Peyer's patch (tissue), 4 donors: ENCODE measurements around the gene MYRIP. TPM values are rescaled to one million over a fixed set of nuclear protein-coding genes. Genes with fewer than 3 reads are reported as not detected.

Experiments used
- DNase-seq, 3 donors: peaks; one replicate each; pipeline ENCODE4 v3.0.0-alpha.2; 2017 to 2019
- H3K27ac ChIP-seq, 4 donors: fragments of 200-600 bp; sonication (generic); one replicate each; pipeline ENCODE4 v1.5.1; 2016 to 2019
- H3K27me3 ChIP-seq, 2 donors: fragments of 200-600 bp; sonication (generic); one replicate each; pipeline ENCODE4 v1.5.1; 2019
- H3K36me3 ChIP-seq, 3 donors: fragments of 200-600 bp; sonication (generic); one replicate each; pipeline ENCODE4 v1.5.1; 2016 to 2019
- H3K4me1 ChIP-seq, 4 donors: fragments of 200-600 bp; sonication (generic); one replicate each; pipeline ENCODE4 v1.5.1; 2016 to 2019
- H3K4me3 ChIP-seq, 4 donors: fragments of 200-600 bp; sonication (generic); 1 replicate in 3 of 4; 2 replicates in 1 of 4; pipeline ENCODE4 v1.5.1; 2016 to 2019; ENCODE audit warnings: mild to moderate bottlenecking in 1 of 4
- H3K9me3 ChIP-seq, 4 donors: fragments of 200-600 bp; sonication (generic); one replicate each; pipeline ENCODE4 v1.5.1; 2016 to 2019; ENCODE audit warnings: mild to moderate bottlenecking in 1 of 4
- CTCF ChIP-seq, 6 experiments: fragments of 450-650 bp in 4 of 6; fragments of 200-600 bp in 2 of 6; sonication (generic) in 1 of 6; IDR thresholded peaks; one replicate each; pipeline ENCODE4 v1.5.1; 2017 to 2019; ENCODE audit warnings: antibody characterized with exemption in 6 of 6, mild to moderate bottlenecking in 3 of 6, moderate library complexity in 1 of 6
- POLR2A ChIP-seq, 2 donors: fragments of 450-650 bp; IDR thresholded peaks; one replicate each; pipeline ENCODE4 v1.5.1; 2017; ENCODE audit warnings: antibody characterized with exemption in 2 of 2, mild to moderate bottlenecking in 2 of 2, moderate library complexity in 2 of 2
- total RNA-seq, 4 donors: library from RNA; depleted of rRNA; stranded (reverse); fragments of >200 nt; gene quantifications; one replicate each; pipeline ENCODE4 v1.1.0, GENCODE V29; 2016

MYRIP gene
- total RNA-seq, 4 donors from 2014 or later = 6.0 to 12.4 (median 8.3) TPM

GRCh38 chr3:39910135-39910534 lies 100.7 kb downstream of the MYRIP start:
- no peak overlapping the region for H3K27ac ChIP-seq
- no peak overlapping the region for H3K4me3 ChIP-seq
- TF ChIP-seq POLR2A (IDR thresholded peaks at IDR 0.05) (no peak), CTCF (IDR thresholded peaks at IDR 0.05) (no peak)
- no peak for DNase-seq
- H3K4me1 ChIP-seq = no peaks in the 10 kb centered on the region
- no peaks in the 10 kb centered on the region for H3K36me3 ChIP-seq
- H3K9me3 ChIP-seq = no peaks in the 10 kb centered on the region
- H3K27me3 ChIP-seq = no peaks in the 10 kb centered on the region

GRCh38 chr3:39910826-39911464 lies 101.5 kb downstream of the MYRIP start:
- H3K4me1 ChIP-seq = no peaks in the 10 kb centered on the region

GRCh38 chr3:39911465-39912309 lies 102.3 kb downstream of the MYRIP start:
- DNase-seq = no peak
- Histone ChIP-seq H3K27ac (peak overlapping the region in 3 of 4 donors; percentile 1 to 24 (median 15)), H3K27me3 (no peaks in the 10 kb centered on the region), H3K36me3 (no peaks in the 10 kb centered on the region), H3K9me3 (no peaks in the 10 kb centered on the region), H3K4me3 (no peak overlapping the region), H3K4me1 (no peaks in the 10 kb centered on the region)
- TF ChIP-seq POLR2A (IDR thresholded peaks at IDR 0.05) (no peak), CTCF (IDR thresholded peaks at IDR 0.05) (peak in 1 of 6 experiments; percentile 18)

More at GRCh38 chr3:39910826-39911464, 101.5 kb downstream of the MYRIP start:
- peak overlapping the region in 2 of 4 donors; percentile 1 to 10 for H3K27ac ChIP-seq
- no peak overlapping the region for H3K4me3 ChIP-seq
- TF ChIP-seq CTCF (IDR thresholded peaks at IDR 0.05) (no peak), POLR2A (IDR thresholded peaks at IDR 0.05) (no peak)
- DNase-seq = no peak
- H3K9me3 ChIP-seq = no peaks in the 10 kb centered on the region
- no peaks in the 10 kb centered on the region for H3K27me3 ChIP-seq
- no peaks in the 10 kb centered on the region for H3K36me3 ChIP-seq

- TF ChIP-seq POLR2A (IDR thresholded peaks at IDR 0.05) = no peak
- no peak for TF ChIP-seq CTCF (IDR thresholded peaks at IDR 0.05)
- DNase-seq = no peak
These were observed 105.6 kb downstream of the MYRIP start for GRCh38 chr3:39915027-39915426.

GRCh38 chr3:39917065-39917773 lies 107.8 kb downstream of the MYRIP start:
- Histone ChIP-seq H3K27me3 (no peaks in the 10 kb centered on the region), H3K36me3 (no peaks in the 10 kb centered on the region), H3K27ac (no peak overlapping the region), H3K4me3 (no peak overlapping the region), H3K4me1 (no peaks in the 10 kb centered on the region), H3K9me3 (no peaks in the 10 kb centered on the region)
- DNase-seq = no peak
- TF ChIP-seq POLR2A (IDR thresholded peaks at IDR 0.05) (no peak), CTCF (IDR thresholded peaks at IDR 0.05) (no peak)

More at GRCh38 chr3:39915027-39915426, 105.6 kb downstream of the MYRIP start:
- no peaks in the 10 kb centered on the region for H3K4me1 ChIP-seq
- no peaks in the 10 kb centered on the region for H3K9me3 ChIP-seq
- H3K4me3 ChIP-seq = no peak overlapping the region
- H3K27me3 ChIP-seq = no peaks in the 10 kb centered on the region
- no peak overlapping the region for H3K27ac ChIP-seq
- H3K36me3 ChIP-seq = no peaks in the 10 kb centered on the region
